Stimulated activated CD4-positive, alpha-beta T cell treated with anti-CD3 and anti-CD28 coated beads, Interleukin-1b, Interleukin-23, amount 100 ng/mL, for 24 hours (primary cell): Measurements from ENCODE around the gene PLAC8L1.
A peak's percentile ranks its signal among the peaks of the same experiment; 100 is the strongest.

Experiments used
- DNase-seq, 4 experiments: peaks; one replicate each; pipeline ENCODE4 v3.0.0-alpha.2; 2020; ENCODE audit warnings: low read depth in 4 of 4, low spot score in 1 of 4

Gene PLAC8L1

DNA sequence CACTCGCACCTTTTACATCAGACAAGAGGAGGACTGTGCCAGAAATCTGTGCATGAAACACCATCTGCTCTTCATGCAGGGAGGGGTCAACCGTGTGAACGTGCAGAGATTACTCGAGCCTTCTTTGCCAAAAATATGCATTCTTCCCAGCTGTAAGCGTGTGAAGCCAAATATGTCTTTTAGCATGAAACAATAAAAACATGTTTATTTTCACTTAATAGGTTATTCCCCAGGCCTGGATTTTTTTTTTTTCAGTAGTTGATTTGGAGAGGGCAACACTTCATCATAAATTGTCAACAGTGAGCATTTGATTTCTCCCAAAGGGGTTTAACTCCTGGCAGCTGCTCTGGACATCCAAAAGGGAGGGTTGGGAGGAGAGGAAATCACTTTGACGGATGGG, 23.8 kb downstream of the PLAC8L1 start:
- no peak for DNase-seq

DNA sequence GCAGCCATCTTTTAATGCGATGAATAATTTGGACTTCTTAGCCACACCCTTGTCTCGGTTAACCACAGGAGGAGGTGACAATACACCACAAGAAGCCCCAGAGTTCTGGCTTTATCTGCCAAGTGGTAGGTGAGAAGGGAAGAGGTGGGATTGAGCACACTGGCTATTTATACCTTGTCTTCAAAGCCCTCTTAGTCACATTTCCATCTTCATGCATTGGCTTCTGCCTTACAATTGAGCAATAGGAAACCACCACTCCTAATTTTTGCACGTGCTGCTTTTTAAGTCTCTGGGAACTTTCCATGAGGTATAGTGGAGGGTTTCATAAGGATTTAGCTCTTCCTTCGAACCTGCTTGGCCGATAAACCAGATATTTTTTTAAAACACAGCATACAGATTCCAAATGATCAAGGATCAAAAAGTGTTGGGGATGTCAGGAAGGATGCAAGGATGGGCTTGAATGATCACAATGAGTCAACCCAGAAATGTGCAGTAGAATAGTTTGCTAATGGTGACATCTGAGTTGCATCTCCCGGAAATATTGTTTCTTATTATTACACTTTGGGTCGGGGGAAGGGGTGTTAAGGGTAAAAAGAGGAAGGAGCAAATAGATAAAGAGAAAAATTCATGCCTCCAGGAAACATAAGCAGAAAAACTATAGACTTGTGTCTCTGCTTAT, 25.5 kb downstream of the PLAC8L1 start:
- DNase-seq, result no peak

DNA sequence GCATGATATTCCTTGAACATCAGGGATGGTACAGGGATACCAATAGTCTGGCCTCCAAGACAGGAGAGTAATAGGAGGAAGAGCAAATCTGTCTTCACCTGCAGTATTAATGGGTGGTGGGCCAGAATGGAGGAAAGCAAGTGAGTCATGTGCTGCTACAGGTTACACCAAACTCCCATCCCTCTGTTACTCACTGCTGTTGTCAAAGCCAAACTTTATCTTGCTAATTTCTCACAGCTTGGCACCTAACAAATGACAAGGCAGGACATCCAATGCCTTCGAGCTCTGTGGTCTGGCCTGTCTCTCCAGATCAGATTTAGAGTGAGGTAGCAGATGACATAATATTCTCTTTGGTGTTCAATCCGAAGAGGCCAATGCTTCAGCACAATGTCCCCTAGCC, 26.8 kb downstream of the PLAC8L1 start:
- DNase-seq, result no peak

DNA sequence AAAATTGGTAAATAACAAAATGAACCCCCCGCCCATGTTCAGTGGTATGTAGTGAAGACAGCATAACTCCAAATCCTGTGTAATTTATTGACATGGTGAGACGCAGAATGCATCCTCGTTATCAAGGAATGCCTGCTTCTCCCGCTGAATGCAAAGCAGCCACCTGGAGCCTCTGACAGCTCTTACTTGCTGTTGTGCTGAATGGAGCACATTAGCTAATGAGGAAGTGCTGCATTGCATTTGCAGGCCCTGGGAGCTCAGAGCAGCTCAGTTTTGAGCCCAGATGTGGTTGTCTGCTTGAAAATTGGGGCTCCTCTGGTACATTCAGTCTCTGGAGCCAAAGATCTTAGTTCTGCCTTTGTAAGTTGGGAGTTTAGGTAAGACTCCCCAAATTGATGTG, 28.9 kb downstream of the PLAC8L1 start:
- no peak for DNase-seq

DNA sequence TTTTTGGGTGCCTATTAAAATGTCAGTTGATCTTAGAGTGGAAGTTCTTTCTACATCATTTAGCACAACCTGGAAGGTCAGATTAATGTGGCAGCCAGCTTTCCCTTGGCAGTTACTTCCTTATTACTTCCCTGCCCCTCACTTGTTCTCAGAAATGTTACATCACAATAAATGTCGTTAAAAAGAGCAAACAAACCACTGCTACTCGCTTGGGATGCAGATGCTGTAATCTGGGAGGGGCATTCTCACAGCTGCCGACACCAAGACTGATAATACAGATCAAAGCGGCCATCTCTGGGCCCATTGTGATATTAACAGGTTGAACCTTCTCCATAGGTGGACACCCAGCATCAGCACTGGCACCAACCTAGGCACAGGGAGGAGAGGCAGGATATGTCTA, 29.3 kb downstream of the PLAC8L1 start:
- no peak for DNase-seq

DNA sequence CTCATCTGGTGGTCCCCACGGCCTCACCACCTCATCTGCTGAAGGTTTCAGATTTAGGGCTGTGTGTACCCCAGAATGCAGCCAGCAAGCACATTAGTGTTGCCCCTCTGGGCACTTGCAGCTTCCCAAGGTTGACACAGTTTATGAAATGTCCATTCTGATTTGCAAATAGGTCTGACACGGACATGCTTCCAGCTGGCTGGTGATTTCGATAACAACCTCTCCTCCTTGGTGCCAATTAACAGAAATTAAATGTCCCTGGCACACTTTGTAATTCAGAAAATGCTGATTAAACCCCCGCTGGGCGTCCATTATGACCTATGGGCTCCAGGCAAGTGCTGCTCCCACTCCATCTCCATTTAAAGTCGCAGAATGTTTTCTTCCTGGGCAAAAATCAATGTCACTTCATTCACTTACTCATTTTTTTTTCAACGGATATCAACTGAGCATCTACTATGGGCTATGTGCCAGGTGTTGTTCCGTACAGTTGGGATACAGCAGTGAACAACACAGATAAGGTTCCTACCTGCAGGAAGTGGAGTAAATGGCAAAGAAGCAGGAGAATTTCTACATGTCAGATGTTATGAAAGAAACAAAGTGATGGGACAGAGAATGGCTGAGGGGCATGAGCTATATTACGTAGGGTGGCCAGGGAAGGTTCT, 32.0 kb downstream of the PLAC8L1 start:
- DNase-seq, result no peak

DNA sequence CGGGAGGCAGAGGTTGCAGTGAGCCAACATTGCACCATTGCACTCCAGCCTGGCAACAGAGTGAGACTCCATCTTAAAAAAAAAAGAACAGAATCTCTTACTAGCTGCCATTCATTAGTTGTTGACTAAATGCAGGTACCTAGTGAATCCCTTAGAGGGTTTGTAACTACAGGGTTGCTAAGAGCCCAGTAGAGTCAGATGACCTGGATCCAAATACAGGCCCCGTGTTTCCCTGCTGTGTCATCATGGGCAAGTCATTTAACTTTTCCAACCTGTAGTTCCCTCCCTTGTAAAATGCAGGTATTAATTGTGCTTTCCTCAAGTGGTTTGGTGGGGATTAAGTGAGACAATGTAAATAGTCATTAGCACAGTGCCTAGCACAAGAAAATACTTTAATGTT, 32.8 kb downstream of the PLAC8L1 start:
- DNase-seq, result no peak

DNA sequence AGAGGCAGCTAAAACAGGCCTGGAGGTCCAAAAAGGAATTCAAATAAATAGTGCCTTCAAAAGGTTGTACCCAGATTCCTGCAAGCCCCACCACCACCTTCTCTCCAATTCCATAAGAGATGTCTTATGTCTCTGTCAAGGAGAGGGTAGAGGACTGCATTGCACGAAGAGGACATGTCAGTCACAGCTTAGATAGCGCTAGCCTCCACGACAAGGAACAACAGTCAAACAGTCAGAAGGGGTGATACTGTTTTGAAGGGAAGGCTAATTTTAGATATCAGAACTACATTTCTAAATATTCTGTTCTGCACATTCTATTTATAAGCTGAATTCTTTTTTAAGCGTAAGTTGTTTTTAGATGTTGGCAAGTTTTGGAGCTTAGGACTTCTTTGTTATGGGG, 34.2 kb downstream of the PLAC8L1 start:
- no peak for DNase-seq

DNA sequence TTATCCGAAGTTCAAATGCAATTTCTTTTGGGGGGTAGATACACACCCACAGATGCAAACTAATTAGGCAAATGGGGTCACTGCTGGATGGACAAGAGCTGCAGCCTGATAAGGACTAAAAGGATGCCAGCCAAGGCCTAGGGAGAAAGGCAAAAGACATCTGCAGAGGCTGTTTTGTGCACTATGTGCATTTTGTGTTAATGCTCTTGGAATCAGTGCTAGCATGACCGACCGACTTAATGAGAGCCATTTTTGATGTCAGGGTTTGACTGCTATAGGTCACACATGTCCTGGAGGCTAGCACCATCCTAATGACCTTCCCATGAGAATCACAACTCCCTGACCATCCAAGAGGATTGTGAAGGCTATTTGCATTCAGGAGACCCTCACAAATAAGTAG, 34.6 kb downstream of the PLAC8L1 start:
- DNase-seq, result no peak

DNA sequence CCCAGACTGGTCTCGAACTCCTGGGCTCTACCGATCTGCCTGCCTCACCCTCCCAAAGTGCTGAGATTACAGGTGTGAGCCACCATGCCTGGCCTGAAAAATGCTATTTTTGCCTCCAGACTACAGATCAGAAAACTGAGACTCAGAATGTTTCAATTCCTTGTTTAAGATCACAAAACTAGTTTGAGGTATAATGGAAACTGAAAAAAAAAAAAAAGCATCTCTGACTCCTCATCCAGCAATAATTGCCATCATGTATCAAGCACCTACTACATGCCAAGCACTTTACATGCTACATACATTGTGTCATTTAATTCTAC, 35.6 kb downstream of the PLAC8L1 start:
- no peak for DNase-seq

DNA sequence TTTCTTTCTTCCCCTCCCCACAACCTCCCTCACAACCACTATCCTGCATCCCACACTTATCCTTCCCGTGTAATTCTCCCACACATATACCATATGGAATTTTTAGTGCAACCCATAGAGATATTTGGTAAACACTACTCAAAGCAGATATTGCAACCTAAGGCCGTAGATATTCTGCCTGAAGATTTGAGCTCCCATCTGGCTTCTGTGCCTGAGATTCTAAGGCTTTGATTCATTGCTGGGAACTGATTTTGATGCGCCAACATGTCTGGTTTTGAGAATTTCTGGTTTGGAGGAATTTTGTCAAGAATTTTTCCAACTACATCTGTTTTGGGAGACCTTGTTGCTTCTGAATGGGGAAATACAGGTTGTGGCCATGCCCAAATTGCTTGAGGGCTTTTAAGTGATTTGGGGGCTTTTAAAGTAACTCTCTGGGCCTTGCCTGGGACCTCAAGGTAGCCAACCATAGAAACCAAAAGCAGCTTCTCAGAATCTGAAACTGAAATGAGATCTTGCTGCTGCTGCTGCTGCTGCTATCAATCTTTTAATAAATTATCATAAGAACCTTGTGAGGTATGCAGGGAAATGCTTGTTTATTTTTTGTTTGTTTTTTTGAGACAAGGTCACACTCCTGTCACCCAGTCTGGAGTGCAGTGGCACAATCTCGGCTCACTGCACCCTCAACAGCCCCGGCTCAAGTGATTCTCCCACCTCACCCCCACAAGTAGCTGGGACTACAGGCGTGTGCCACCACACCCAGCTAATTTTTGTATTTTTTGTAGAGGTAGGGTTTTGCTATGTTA, 36.2 kb downstream of the PLAC8L1 start:
- DNase-seq, result no peak

DNA sequence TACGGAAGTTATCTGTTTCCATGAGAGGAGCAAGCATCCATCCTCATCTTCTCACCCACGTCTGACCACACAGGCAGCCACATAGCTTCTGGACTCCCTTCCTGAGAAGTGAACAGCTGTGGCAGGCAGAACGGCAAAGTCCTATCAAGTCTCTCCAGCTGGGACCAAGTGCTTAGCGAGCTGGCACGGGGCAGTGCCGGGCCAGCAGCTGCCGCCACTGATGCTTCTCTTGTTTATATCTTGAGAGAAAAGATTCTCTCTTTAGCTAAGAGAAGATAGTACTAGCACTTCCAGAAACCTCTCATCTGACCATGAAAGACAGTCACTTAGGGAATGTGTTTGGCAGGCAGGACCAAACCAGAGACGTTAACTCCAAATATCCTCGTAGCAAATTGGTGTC, 37.2 kb downstream of the PLAC8L1 start:
- DNase-seq, result no peak

DNA sequence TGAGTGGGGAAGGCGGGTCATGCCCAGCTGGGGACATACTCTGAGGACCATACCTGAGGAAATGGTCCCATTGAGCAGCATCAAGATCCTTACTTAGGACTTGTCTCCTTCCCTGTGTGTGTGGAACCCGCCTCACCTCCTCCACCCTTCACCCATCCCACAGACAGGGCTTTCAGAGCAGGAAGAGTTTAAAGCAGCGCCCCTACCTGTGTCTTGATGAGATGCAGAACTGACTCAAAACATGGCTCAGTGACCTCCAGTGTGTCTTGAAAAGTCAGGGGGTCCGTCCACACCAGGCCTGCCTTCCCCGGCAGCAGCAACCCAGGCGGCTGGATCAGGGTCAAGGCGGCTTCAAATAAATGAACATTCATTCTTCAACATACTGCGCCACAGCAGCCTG, 38.4 kb downstream of the PLAC8L1 start:
- DNase-seq, result no peak

DNA sequence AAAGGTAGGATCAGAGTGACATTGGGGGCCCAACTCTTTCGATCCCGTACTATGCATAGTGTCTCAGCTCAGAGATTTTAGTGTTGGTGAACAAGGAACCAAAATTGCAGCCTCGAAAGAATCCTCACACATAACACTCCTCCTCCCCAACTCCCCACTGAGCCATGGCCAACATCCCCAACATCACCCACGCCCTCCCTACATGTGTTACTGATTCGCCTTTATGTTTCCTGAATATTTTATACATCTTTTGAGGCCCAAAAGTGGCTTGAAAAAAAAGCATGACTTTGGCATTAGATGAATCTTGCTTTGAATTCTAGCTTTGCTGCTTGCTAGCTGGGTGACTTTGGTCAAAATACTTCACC, 45.2 kb downstream of the PLAC8L1 start:
- no peak for DNase-seq

DNA sequence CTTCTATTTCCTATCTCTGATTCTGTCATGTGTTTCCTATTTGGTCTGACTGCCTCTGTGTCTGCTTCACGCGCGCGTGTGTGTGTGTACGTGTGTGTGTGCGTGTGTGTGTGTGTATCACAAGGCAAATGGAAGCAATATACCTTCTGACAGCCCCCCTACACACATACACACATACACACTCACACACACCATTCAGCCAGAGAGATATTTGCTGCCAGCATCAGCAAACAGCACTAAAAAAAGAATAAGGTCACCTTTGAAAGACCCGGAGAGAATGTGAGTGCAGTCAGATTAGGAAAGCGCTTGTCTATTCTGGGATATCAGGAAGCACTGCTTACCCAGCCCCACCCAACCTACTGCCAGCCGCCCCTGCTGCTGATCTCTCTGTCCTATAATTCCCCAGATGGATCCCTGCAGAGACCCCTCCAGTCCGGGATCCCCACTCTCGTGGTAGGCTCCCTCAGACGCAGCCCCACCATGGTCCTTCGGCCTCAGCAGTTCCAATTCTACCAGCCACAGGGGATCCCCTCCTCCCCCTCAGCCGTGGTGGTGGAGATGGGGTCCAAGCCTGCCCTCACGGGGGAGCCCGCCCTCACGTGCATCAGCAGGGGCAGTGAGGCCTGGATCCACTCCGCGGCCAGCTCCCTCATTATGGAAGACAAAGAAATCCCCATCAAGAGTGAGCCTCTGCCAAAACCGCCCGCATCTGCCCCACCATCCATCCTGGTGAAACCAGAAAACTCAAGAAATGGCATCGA, 45.7 kb downstream of the PLAC8L1 start:
- no peak for DNase-seq

DNA sequence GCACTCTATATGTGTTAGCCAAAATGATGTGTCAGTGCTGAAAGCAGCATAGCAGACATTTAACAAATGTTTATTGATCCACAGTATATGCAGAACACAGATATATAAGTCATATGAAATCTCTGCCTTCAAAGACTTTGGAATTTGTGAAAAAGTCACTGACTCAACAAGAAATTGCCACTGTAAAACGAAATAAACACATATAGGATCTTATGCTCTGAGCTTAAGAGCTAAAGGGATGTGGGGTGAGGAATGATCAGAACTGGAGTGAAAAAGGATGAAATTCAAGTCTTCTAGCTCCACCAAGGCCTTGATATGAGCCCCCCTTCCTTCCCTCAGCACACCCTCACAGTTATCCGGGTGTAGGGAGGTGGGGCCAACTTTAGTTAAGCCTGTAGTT, 49.9 kb downstream of the PLAC8L1 start:
- no peak for DNase-seq

DNA sequence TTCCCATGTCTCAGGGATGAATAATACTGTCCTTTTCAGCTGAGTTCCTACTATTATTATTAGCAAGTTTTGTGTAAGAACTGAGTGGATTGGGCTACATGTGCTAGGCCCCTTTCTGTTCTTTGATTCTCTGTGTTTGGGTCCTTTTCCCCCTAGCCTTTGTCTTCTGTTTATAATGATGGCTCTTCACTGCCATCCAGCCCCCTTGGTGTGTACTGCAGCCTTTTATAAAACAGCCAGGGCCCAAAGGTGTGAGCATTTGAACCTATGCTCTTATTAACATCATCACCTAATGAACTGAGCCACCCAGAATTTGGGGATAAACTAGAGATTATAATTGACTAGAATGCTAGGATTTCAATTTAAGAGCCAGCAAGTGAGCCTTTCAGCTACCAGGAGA, 52.6 kb downstream of the PLAC8L1 start:
- DNase-seq, result no peak

DNA sequence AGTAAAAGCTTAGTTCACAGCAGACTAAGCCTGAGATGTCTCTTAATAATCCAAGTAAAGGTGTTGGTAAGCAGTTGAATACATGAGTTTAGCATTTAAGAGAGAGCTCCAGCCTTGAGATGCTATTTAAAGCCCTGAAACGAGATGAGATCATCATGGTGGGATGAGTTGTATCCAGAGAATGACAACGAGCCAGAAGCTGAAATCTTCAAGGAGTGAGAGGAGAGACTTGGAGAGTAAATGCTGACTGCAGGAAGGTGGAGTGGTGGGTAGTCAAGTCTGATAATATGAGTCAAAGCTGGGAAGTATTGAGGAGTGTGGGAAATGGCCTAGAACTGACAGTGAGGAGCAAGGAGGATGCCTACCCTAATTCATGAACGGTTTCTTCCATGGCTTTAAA, 53.7 kb downstream of the PLAC8L1 start:
- DNase-seq, result no peak

DNA sequence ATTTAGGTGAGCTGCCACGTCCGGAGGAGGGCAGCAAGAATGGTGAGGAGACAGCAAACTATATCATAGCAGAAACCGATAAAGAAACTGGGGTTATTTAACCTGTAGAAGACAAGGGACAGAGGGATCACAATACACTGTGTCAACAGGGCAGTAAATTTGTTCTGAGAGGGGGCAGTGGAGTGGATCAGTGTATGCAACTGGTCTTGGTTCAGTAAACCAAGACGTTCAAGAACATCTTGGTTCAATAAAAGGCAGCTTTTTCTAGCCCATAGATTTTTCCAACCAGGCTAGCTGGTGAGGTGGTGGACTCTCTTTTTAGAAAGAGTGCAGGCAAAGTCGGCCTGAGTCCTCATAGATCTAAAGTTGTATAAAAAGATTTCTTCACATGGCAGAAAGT, 55.3 kb downstream of the PLAC8L1 start:
- no peak for DNase-seq

DNA sequence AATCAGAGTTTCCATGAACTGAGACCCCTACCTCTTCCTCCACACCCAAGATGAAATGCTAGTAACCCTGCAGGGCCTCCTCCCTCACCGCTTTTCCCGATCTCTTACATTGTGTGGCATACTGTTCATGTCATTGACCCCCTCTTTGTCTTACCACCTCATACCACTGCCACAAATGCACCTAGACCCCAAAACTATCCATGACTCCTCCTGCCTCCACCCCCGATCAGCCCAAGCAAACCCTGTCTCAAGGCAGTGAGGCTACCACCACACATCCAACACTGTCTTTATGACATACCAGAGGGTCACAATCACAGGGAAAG, 55.7 kb downstream of the PLAC8L1 start:
- no peak for DNase-seq

DNA sequence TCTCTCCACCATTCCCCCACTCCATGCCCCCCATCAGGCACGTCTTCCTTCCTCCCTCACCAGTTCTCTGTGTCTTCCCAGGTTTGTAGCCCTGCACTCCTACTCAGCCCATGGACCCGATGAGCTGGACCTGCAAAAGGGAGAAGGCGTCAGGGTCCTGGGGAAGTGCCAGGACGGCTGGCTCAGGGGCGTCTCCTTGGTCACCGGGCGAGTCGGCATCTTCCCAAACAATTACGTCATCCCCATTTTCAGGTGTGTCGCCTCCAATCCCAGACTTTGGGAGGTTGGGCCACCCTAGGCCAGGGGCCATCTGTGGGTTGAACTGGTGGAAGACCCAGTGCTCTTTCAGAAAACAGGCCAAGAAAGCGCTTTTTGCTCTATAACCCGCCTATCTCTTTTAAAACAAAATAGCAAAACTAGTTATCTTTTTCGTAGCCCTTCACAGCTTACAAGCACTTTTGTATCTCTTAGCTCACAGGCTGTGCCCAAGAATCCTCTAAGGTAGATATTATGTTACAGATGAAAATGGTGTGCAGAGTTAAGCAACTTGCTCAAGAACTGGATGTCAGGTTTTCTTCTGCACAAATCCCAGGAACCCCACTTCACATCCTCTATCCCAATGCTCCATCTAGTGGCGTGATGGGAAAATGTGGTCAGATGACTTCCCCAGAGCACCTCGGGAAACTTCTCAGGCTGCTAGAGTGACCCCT, 56.2 kb downstream of the PLAC8L1 start:
- DNase-seq, result peak in 1 of 4 experiments; percentile 7
